GM19351 (cell line): Measurements from ENCODE around the gene MAN2A2.
"Not testable (repeated sequence)": the region's sequence is repeated elsewhere in the genome, so short reads cannot be mapped to it uniquely, and the experiment has no call there.

ENCODE experiments used
- ATAC-seq: cut with Tn5 transposase; IDR thresholded peaks from one replicate; pipeline ENCODE4 v1.9.1; 2021; ENCODE audit warnings: mild to moderate bottlenecking, moderate library complexity; ENCODE audit not compliant: unreplicated experiment

Gene MAN2A2

GRCh38 chr15:90871139-90871715 lies 31.9 kb upstream of the MAN2A2 start:
- ATAC-seq = peak; percentile 24

GRCh38 chr15:90871716-90872485 lies 31.2 kb upstream of the MAN2A2 start:
- ATAC-seq = peak; percentile 36

- peak; percentile 30 for ATAC-seq
These were observed 30.5 kb upstream of the MAN2A2 start for GRCh38 chr15:90872486-90873184.

GRCh38 chr15:90873488-90873997 lies 29.6 kb upstream of the MAN2A2 start:
- no peak for ATAC-seq

GRCh38 chr15:90873998-90874605 lies 29.0 kb upstream of the MAN2A2 start:
- ATAC-seq = no peak

- not testable (repeated sequence) for ATAC-seq
These were observed 28.1 kb upstream of the MAN2A2 start for GRCh38 chr15:90874986-90875385.

GRCh38 chr15:90875549-90875981 lies 27.5 kb upstream of the MAN2A2 start:
- no peak for ATAC-seq

- ATAC-seq = no peak
These were observed 27.1 kb upstream of the MAN2A2 start for GRCh38 chr15:90876046-90876445.

GRCh38 chr15:90876512-90877170 lies 26.5 kb upstream of the MAN2A2 start:
- ATAC-seq = no peak

GRCh38 chr15:90877315-90877714 lies 25.8 kb upstream of the MAN2A2 start:
- ATAC-seq = no peak

- no peak for ATAC-seq
These were observed 25.1 kb upstream of the MAN2A2 start for GRCh38 chr15:90877996-90878395.

- ATAC-seq = no peak
These were observed 24.4 kb upstream of the MAN2A2 start for GRCh38 chr15:90878660-90879059.

GRCh38 chr15:90879730-90880366 lies 23.3 kb upstream of the MAN2A2 start:
- no peak for ATAC-seq

- ATAC-seq = no peak
These were observed 22.5 kb upstream of the MAN2A2 start for GRCh38 chr15:90880381-90881145.

- ATAC-seq = no peak
These were observed 21.7 kb upstream of the MAN2A2 start for GRCh38 chr15:90881181-90881977.

- no peak for ATAC-seq
These were observed 21.0 kb upstream of the MAN2A2 start for GRCh38 chr15:90881978-90882721.

GRCh38 chr15:90882781-90883525 lies 20.1 kb upstream of the MAN2A2 start:
- no peak for ATAC-seq
